GM18520 (cell line): ENCODE results near the gene ZFHX2.

Experiments
- ATAC-seq: cut with Tn5 transposase; IDR thresholded peaks from one replicate; pipeline ENCODE4 v1.9.1; 2021; ENCODE audit not compliant: unreplicated experiment

The ZFHX2 gene

GRCh38 chr14:23561873-23562821, 10.6 kb upstream of the ZFHX2 start:
- no peak for ATAC-seq

- ATAC-seq, result no peak
Observed at GRCh38 chr14:23561259-23561658, 9.7 kb upstream of the ZFHX2 start.

DNA sequence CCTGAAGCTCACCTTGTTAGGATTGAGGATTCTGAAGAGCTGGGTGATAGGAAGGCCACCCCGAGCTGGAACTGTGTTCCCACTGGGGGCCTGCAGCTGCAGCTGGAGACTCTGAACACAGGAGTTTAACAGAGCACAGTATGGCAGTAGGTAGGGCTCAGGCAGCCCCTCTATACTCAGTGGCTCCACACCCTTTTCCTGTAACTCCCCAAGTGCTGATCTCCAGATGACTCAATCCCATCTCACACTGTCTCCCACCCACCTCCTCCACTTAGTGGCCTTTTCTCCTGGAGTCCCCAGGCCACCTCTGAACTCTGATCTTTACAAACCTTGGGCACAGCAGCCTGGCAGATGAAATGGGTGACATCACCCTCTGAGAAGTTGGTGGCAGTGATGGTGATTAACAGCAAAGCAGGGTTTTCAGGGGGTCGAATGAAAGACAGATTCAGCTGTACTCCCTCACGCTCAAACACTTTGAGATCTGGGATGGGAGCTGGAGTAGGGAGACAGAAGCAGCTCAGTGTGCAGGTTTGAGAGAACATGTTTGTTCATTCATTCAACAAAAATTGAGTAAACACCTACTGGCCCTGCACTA, 8.5 kb upstream of the ZFHX2 start:
- no peak for ATAC-seq

- no peak for ATAC-seq
Observed at GRCh38 chr14:23559010-23559925, 7.7 kb upstream of the ZFHX2 start.

DNA sequence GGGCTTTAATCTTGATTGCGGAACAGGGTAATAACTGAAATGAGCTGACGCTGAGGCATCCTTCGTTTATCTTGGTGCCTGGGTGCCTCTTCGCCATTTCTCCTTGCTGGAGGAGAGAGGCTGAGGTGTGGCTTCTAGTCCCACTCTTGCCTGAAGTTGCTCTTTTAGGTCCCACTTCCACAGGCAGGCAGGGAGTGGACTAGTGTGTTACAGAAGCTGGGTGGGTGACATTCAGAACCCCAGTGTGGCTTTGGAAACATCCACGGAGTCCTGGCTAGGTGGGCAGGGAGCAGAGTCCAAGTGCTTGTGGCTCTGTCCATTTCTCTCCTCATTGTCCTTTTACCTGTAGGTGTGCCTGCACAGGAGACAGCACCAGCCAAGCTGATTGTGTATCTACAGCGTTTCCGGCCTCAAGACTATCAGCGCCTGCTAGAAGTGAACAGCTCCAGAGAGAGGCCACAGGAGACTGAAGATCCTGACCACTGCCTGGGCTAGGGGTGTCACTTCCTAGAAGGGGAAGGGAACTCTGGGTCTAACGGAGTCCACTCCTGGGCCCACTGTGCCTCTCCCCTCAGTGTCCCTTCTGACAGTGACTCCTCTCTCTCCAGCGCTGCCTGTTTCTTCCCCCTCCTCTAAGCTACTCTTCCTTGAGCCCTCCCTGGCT, 6.9 kb upstream of the ZFHX2 start:
- ATAC-seq, result no peak

- ATAC-seq, result no peak
Observed at GRCh38 chr14:23557946-23558345, 6.4 kb upstream of the ZFHX2 start.

DNA sequence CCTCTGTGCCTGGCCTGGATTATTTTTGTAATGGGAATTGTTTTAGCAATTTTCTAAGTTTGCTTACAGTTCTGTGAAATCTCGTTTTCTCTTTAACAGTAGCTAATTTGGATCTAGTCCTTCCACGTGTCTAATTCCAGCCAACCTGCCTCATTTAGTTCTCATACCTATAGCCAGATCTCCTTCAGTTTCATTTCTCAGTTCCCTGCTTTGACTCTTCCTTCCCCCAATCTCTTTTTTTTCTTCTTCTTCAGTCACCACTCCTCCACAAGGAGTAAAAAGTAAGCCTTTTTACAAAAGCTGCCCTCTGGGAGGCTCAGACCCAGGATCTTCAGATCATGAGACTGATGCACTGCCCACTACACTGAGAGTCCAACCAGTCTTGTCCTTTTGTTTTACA, 6.0 kb upstream of the ZFHX2 start:
- no peak for ATAC-seq

GRCh38 chr14:23556700-23557440, 5.3 kb upstream of the ZFHX2 start:
- ATAC-seq, result no peak

DNA sequence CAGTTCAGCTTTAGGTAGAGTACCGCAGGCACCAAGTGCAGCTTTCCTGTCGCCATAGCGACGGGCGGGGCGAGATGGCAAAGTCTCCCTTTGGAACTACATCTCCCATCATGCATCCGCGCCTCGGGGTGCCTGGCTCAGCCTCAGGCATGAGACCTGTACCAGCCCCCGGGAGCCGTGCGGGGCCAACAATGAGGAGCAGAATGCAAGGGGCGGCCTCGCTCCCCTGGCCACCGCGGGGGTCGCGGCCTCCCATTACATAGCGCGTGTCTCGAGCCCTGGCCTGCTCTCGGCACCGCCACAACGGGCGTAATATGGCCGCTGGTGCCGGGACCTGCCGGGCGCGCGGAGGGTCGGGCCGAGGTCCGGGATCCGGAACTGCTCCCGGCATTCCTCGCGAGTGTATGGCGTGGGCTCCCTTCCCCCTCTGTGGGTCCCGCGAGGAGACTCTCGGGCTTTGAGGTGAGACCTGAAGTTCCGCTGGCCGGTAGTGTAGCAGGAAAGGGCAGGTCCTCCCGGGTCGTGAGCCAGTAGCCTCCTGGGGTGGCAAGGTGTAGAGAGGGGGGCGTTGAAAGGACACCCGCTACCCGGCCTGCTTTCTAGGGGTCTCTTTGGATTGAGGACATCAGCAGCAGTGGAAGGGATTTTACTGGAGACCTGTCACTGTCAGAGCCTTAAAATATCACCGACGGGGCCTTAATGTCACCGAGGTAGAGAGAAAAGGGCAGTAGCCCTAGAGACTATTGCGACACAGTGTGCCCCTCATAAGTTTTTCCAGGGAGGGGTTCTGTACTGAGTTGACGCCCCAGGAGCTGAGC, 4.5 kb upstream of the ZFHX2 start, which contains the start of gene THTPA:
THTPA (plus strand) TSS at position 390 of the 818 bp plus-strand sequence. CDS start 487 bp downstream, outside the sequence.
- peak; percentile 82 for ATAC-seq

GRCh38 chr14:23555533-23555881, 3.9 kb upstream of the ZFHX2 start:
- ATAC-seq, result no peak

DNA sequence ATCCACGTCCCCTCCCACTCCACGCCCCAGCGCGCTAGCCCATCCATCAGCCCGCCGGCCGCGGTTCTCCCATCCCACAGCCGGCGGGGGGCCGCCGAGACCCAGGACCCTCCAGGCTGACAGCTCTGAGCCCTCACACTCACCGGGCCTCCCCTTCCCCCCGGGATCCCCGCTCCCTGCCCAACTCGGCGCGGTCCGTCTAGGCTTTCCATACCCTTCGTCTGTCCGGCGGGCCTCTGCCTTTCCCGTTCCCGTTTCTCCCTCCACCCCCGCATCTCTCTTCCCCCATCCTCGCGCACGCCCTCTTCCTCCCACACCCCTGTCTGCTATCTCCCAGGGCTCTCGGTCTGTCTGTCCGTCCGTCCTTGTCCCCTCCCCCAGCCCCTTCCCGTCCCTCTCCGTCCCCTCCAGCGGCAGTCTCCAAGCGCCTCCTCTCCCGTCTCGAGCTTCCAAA, 726 bp downstream of the ZFHX2 start:
- ATAC-seq, result no peak

DNA sequence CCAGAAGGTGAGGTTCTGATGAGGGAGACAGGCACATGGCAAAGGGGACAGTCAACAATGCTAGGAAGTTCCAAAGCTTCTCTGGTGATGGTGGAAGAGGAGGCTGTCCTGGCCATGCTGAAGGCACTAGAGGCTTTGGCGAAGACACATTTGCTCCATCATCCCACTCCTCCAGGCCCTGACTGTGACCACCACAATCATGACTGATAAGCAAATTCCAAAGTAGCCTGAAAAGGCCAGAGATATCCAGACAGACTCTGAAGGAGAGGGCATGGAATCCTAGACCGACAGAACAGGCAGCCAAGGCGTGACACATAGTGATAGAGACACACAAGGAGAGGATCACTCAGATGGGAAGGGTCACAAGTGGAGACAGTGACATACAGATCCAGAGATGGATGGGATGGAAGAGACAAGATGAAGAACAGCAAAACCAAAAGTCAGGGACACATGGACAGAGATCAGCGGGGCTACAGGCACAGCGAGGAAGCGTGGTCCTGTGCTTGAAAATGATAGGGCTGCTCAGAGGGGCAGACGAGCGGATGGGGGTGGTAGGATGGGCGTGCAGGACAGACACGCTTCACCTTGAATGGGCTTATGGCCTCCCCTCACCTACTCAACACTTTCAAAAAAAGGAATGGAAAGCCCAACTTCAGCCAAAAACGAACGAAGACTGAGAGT, 1.3 kb downstream of the ZFHX2 start:
- ATAC-seq, result no peak

DNA sequence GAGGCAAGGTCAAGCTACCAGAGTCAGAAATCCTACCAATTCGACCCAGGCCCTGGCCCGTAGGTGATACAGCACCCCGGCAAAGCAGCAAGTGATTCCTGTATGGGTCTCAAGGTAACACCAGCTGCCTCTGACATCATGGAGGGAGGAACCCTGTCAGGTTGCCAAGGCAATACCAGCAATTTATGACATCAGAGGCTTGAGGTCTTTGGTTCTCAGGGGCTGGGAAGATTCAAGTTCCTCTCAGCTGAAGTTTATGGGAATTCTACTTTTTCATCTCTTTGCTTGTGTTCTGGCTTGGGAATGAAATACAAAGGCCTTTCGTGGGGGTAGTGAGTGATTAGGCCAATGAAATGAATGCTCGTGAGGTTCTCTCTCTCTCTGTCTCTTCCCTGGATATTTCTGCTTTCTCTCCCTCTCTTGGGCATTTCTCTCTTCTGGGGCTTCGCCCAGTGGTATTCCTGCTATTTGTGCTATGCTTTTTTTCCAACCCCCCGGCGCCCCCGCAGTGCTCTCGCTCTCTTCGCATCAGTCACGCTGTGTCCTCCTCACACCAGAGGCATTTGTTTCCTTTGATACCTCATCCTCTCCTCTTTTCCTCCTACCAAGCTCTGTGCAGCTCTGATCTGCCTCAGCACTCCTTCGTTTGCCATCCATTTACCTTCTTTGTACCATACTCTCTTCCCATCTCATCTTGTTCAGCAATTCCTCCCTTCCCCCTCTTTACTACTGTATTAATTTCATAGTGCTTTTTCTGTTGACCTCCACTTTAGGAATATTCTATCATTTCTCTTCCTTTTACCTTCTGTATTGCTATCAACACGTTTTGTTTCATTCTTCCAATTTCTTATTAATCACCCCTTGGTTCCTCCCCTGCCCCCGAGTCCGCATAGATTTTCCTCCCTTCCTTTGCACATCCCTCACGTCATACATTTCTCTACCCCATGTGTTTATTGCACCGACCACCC, 2.9 kb downstream of the ZFHX2 start:
- no peak for ATAC-seq

DNA sequence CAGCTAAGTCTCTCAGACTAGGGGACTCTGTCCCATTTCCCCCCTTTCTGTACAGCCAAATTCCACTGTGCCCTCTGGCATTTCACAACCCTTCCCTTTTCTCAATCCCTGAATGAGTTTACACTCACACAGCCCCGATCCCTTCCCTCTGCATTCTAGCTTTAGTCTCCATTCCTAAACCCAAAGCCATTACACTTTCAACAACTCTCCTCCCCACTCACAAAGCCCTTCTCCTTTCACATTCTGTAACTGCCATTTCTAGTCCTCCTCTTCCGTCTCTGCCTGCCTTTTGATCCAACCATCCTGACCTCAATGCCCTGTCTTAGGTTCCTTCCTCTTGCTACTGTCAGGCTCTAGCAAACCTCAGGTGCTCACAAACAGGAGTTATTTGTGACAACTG, 3.6 kb downstream of the ZFHX2 start:
- no peak for ATAC-seq

DNA sequence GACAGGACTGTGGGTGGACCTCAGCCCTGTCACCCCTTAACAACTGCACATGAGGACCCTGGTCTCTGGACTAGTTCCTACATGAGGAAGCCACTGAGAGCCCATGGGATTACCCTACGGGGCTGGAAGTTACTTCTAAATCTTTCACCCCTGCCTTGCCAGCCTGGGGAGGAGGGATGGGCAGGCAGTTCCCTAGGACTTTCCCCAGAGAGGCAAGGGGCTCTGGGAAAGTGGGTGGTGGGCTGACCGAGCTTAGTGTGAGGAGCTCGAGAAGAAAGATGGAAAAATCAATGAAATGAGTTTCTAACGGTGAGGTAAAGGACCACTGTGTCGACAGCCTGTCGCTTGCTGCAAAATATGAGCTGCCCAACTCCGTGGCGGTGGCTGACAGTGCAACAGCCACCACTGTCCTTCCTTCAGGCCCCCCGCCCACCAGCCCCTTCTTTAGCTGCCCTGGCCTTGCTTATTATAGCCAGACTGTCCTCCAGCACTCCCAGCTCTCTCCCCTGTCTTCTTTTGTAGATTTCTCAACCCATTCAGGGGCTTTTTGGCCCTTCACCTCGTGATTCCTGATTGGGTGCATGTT, 5.0 kb downstream of the ZFHX2 start:
- ATAC-seq, result no peak

DNA sequence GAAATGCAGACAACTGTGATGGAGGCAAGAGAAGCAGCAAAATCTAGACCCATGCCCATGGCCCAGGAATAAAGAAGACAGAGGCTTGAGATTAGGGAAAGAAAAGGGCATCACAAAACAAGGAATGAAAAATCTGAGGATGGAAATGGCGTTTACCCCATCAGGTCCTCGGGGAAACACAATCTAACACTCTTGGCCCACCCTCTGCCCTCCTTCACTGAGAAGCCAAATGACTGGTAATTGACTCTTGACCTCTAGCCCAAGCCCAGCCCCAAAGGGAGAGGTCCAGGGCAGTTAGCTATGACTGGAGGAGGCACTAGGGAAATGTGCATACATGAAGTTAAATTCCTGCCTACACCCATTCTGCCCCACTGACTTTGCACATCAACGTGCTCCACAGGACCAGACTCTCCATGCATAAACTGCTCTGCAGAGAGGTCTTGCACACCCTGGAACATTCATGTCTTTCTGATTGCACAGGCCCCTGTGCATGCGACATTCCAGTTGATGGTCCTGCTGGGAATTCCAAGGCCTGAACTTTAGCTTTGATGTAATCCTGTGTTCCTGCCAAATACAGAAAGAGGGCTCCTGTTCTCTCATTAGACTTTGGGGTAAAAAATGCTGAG, 5.7 kb downstream of the ZFHX2 start:
- ATAC-seq, result no peak
